IMR-90 (cell line): ENCODE results near the gene RBMS2. TPM values are rescaled to one million over a fixed set of nuclear protein-coding genes. Genes with fewer than 3 reads are reported as not detected.

Source experiments
- ATAC-seq: fragments of 200-7000 bp; cut with Tn5 transposase; 2 replicates; pipeline ENCODE4 v1.9.1; 2020; ENCODE audit warnings: low read depth, mild to moderate bottlenecking, moderate library complexity
- BruUV-seq: library from RNA; stranded (reverse); fragments of 400-500 nt; replicated peaks from 2 replicates; lab custom pipeline; 2021; lab: Mats Ljungman, UMichigan
- CTCF ChIA-PET: fragments of 300-600 bp; formaldehyde crosslinking; extraction: SDS; loops from one replicate; lab custom pipeline; 2021; ENCODE audit warnings: antibody characterized with exemption; lab: Yijun Ruan, JAX
- POLR2A ChIA-PET: fragments of 300-600 bp; sonication (Branson Sonifier 250); formaldehyde crosslinking; loops from one replicate; lab custom pipeline; 2022; ENCODE audit warnings: antibody characterized with exemption; ENCODE audit not compliant: unreplicated experiment; lab: Charles Lee
- DNase-seq: peaks from one replicate; pipeline ENCODE4 v3.0.0; 2013
- H2AFZ ChIP-seq: replicated peaks from 2 replicates; pipeline ENCODE3; 2013; ENCODE audit warnings: low read length, mild to moderate bottlenecking; ENCODE audit not compliant: poor library complexity
- H2AK5ac ChIP-seq: 2 replicates; pipeline ENCODE4 v1.6.1; 2013; ENCODE audit warnings: low read depth, low read length, inconsistent platforms
- H2AK9ac ChIP-seq: replicated peaks from 2 replicates; pipeline ENCODE3; 2013; ENCODE audit warnings: mild to moderate bottlenecking, low read depth, low read length, moderate library complexity; ENCODE audit not compliant: poor library complexity
- H2BK120ac ChIP-seq: 2 replicates; pipeline ENCODE4 v1.6.1; 2013; ENCODE audit warnings: low read depth, low read length, inconsistent platforms
- H2BK15ac ChIP-seq: 3 replicates; pipeline ENCODE4 v1.6.1; 2013; ENCODE audit warnings: low read depth, low read length, inconsistent platforms
- H2BK20ac ChIP-seq: 2 replicates; pipeline ENCODE4 v1.6.1; 2013; ENCODE audit warnings: low read depth, mild to moderate bottlenecking, inconsistent platforms, low read length, moderate library complexity
- H2BK5ac ChIP-seq: 2 replicates; pipeline ENCODE4 v1.6.1; 2013; ENCODE audit warnings: mild to moderate bottlenecking, low read depth, low read length, inconsistent platforms; ENCODE audit not compliant: poor library complexity, severe bottlenecking
- H3K14ac ChIP-seq: replicated peaks from 2 replicates; pipeline ENCODE4 v1.6.1; 2013; ENCODE audit warnings: low read depth, low read length, inconsistent platforms
- H3K18ac ChIP-seq: 2 replicates; pipeline ENCODE4 v1.6.1; 2013; ENCODE audit warnings: low read depth, low read length, control low read depth
- H3K23ac ChIP-seq: 2 replicates; pipeline ENCODE4 v1.6.1; 2013; ENCODE audit warnings: low read depth, low read length, inconsistent platforms
- H3K27ac ChIP-seq: 2 replicates; pipeline ENCODE4 v1.5.1; 2013; ENCODE audit warnings: mild to moderate bottlenecking, control low read depth, low read length; ENCODE audit not compliant: insufficient read depth
- H3K27me3 ChIP-seq: 2 replicates; pipeline ENCODE4 v1.6.1; 2013; ENCODE audit warnings: low read length; ENCODE audit not compliant: control insufficient read depth, insufficient read depth
- H3K36me3 ChIP-seq: 2 replicates; pipeline ENCODE4 v1.6.1; 2013; ENCODE audit warnings: low read length, mixed read lengths; ENCODE audit not compliant: control insufficient read depth, insufficient read depth
- H3K4ac ChIP-seq: 2 replicates; pipeline ENCODE4 v1.6.1; 2013; ENCODE audit warnings: low read depth, low read length, inconsistent platforms
- H3K4me1 ChIP-seq: 2 replicates; pipeline ENCODE4 v1.6.1; 2013; ENCODE audit warnings: low read length, mixed read lengths; ENCODE audit not compliant: control insufficient read depth, insufficient read depth
- H3K4me2 ChIP-seq: 2 replicates; pipeline ENCODE4 v1.6.1; 2013; ENCODE audit warnings: low read depth, mild to moderate bottlenecking, control low read depth, low read length, moderate library complexity
- H3K4me3 ChIP-seq: 2 replicates; pipeline ENCODE4 v1.5.1; 2013; ENCODE audit warnings: low read depth, mild to moderate bottlenecking, control low read depth, low read length, moderate library complexity; ENCODE audit not compliant: insufficient read depth
- H3K56ac ChIP-seq: 2 replicates; pipeline ENCODE4 v1.6.1; 2013; ENCODE audit warnings: low read length, inconsistent platforms; ENCODE audit not compliant: insufficient read depth; ENCODE audit errors: extremely low read depth
- H3K79me1 ChIP-seq, 2 experiments: 2 replicates each; pipeline ENCODE4 v1.6.1; 2013; ENCODE audit warnings: low read length in 2 of 2, inconsistent platforms in 1 of 2, low read depth in 1 of 2
- H3K9ac ChIP-seq: 2 replicates; pipeline ENCODE4 v1.6.1; 2013; ENCODE audit warnings: low read depth, low read length, control low read depth
- H3K9me1 ChIP-seq: 2 replicates; pipeline ENCODE4 v1.6.1; 2013; ENCODE audit warnings: low read length, inconsistent platforms; ENCODE audit not compliant: insufficient read depth
- H3K9me3 ChIP-seq: 2 replicates; pipeline ENCODE4 v1.6.1; 2013; ENCODE audit warnings: low read length; ENCODE audit not compliant: control insufficient read depth, insufficient read depth
- H4K20me1 ChIP-seq: 2 replicates; pipeline ENCODE4 v1.6.1; 2013; ENCODE audit warnings: low read length, inconsistent platforms; ENCODE audit not compliant: insufficient read depth
- H4K5ac ChIP-seq: 2 replicates; pipeline ENCODE4 v1.6.1; 2013; ENCODE audit warnings: mild to moderate bottlenecking, low read depth, low read length, control low read depth
- H4K8ac ChIP-seq, 2 experiments: 2 replicates each; pipeline ENCODE4 v1.6.1; 2013; ENCODE audit warnings: low read depth in 2 of 2, low read length in 2 of 2, control low read depth in 1 of 2, inconsistent platforms in 1 of 2
- H4K91ac ChIP-seq: 2 replicates; pipeline ENCODE4 v1.6.1; 2013; ENCODE audit warnings: low read depth, low read length, inconsistent platforms; ENCODE audit not compliant: insufficient read depth
- CHD1 ChIP-seq: IDR thresholded peaks from 2 replicates; pipeline ENCODE4 v1.6.1; 2012; ENCODE audit warnings: low read depth, low read length, improper control_type of control experiment
- MAFK ChIP-seq: IDR thresholded peaks from 2 replicates; pipeline ENCODE4 v1.6.1; 2012; ENCODE audit warnings: low read depth, low read length, improper control_type of control experiment
- MAZ ChIP-seq: IDR thresholded peaks from 2 replicates; pipeline ENCODE4 v1.6.1; 2012; ENCODE audit warnings: low read depth, mild to moderate bottlenecking, low read length, improper control_type of control experiment, moderate library complexity, borderline replicate concordance
- NFE2L2 ChIP-seq: fragments of 150-350 bp; IDR thresholded peaks from 2 replicates; pipeline ENCODE4 v1.6.1; 2016; ENCODE audit warnings: low read depth, mild to moderate bottlenecking, low read length
- POLR2A ChIP-seq: IDR thresholded peaks from 2 replicates; pipeline ENCODE4 v1.6.1; 2012; ENCODE audit warnings: mild to moderate bottlenecking, low read depth, low read length
- RAD21 ChIP-seq: IDR thresholded peaks from 2 replicates; pipeline ENCODE4 v1.6.1; 2012; ENCODE audit warnings: low read length, improper control_type of control experiment
- SMC3 ChIP-seq: fragments of 150-350 bp; IDR thresholded peaks from 2 replicates; pipeline ENCODE4 v1.6.1; 2016; ENCODE audit warnings: low read depth, mild to moderate bottlenecking, antibody characterized with exemption, low read length, moderate library complexity
- WGBS, 2 experiments: methylation state at CpG; one replicate each; pipeline versions ENCODE4 v1.1.5 to v1.1.7; 2013; ENCODE audit warnings: missing lambda C conversion rate in 2 of 2; ENCODE audit not compliant: insufficient read length in 1 of 2; ENCODE audit errors: extremely low coverage in 2 of 2; 5-methylcytosine and 5-hydroxymethylcytosine counted together
- dilution Hi-C: fragments of 300-500 bp; cut with HindIII; formaldehyde crosslinking; loops from one replicate; pipeline ENCODE4 v1.14.3; 2018; ENCODE audit warnings: low sequenced_read_pairs; ENCODE audit not compliant: unreplicated experiment
- in situ Hi-C: fragments of 300-500 bp; cut with MboI; formaldehyde crosslinking; loops from 3 replicates; pipeline ENCODE4 v1.14.3; 2019; ENCODE audit warnings: low sequenced_read_pairs, inconsistent platforms, mixed read lengths
- intact Hi-C: fragments of 100-400 bp; cut with micrococcal nuclease; formaldehyde crosslinking; loops from 2 replicates; pipeline ENCODE4 v1.10.0; 2022
- polyA plus RNA-seq, 3 experiments: library from polyadenylated mRNA; depleted of rRNA; stranded (reverse); fragments of >200 nt; gene quantifications; 2 replicates each; pipeline ENCODE4 v1.2.3, GENCODE V29; 2012; ENCODE audit warnings: low replicate concordance in 1 of 3
- total RNA-seq: library from RNA; depleted of rRNA; stranded (reverse); fragments of >200 nt; gene quantifications from 2 replicates; pipeline ENCODE4 v1.2.3, GENCODE V29; 2012
- TF ChIP-seq, protein P1 (sequence below): fragments of 150-350 bp; IDR thresholded peaks from 2 replicates; pipeline ENCODE4 v1.6.1; 2016; ENCODE audit warnings: low read depth, mild to moderate bottlenecking, low read length, moderate library complexity, borderline replicate concordance
- TF ChIP-seq, protein P2 (sequence below): fragments of 150-350 bp; IDR thresholded peaks from 2 replicates; pipeline ENCODE4 v1.6.1; 2017; ENCODE audit warnings: mild to moderate bottlenecking, antibody characterized with exemption, low read length, low read depth

The RBMS2 gene
- total and polyA plus RNA-seq, 2 of the 4 experiments (the other 2 are of a cell fraction) = 38.0 to 43.6 TPM

DNA sequence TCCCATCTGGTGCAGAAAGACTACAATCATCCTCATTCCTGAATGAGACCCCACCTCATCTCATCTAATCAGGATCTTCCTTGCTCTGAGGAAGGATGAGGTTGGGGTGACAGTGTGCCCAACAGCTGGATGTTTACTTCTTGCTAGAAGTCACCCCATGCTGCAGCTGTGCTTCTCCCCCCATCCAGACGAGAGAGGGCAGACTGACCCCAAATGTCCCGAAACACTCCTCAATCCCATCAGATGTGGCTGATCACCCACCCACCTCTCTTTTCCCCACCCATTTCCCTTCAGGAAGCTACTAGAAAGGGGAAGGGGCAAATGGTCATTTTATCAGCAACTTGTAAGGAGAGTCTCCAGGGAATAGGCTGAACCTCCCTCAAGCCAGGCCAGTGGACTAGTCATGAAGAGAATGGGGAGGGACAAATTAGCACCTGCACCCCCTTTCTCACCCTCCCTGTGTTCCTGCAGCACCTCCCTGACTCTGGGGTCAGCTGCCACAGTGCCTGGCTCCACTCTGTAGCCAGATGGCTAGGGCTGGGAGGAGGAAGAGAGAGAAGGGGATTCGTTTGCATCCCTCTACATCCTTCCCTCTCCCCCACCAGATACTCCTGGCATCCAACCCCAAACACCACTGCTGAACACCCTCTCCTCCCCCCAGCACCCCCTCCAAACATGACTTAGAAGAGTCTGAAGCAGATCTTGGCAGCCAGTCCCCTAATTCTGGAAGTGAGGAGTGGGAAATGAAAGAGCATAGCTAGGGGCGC, 111.3 kb downstream of the RBMS2 start:
- H3K9me1 ChIP-seq = peaks cover 19% of the 10 kb centered on the region
- H3K9ac ChIP-seq = peak overlapping the region; percentile 14
- TF ChIP-seq, protein P1, sequence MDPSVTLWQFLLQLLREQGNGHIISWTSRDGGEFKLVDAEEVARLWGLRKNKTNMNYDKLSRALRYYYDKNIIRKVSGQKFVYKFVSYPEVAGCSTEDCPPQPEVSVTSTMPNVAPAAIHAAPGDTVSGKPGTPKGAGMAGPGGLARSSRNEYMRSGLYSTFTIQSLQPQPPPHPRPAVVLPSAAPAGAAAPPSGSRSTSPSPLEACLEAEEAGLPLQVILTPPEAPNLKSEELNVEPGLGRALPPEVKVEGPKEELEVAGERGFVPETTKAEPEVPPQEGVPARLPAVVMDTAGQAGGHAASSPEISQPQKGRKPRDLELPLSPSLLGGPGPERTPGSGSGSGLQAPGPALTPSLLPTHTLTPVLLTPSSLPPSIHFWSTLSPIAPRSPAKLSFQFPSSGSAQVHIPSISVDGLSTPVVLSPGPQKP = no peak
- TF ChIP-seq MAZ (no peak), SMC3 (no peak), NFE2L2 (no peak), RAD21 (no peak), CHD1 (no peak), MAFK (no peak), POLR2A (no peak)
- TF ChIP-seq, protein P2, sequence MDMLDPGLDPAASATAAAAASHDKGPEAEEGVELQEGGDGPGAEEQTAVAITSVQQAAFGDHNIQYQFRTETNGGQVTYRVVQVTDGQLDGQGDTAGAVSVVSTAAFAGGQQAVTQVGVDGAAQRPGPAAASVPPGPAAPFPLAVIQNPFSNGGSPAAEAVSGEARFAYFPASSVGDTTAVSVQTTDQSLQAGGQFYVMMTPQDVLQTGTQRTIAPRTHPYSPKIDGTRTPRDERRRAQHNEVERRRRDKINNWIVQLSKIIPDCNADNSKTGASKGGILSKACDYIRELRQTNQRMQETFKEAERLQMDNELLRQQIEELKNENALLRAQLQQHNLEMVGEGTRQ = no peak
- H3K27ac ChIP-seq = no peak overlapping the region
- H2BK20ac ChIP-seq = no peak overlapping the region
- H2AK9ac ChIP-seq = no peak overlapping the region
- H4K5ac ChIP-seq = no peak overlapping the region
- peak overlapping the region; percentile 67; the same call in 1 of the 2 replicates for H2AK5ac ChIP-seq
- 0 out of 4 replicates have a peak overlapping the region, but pooled peaks of 1 of the 2 experiments have one; percentile 19 for H4K8ac ChIP-seq
- H3K4me2 ChIP-seq = peak overlapping the region; percentile 58
- H4K20me1 ChIP-seq = peaks cover 60% of the 10 kb centered on the region
- dilution Hi-C loops (no loop called here), intact Hi-C loops (no loop called here), in situ Hi-C loops (loop anchor here (10.0 kb wide), 1 partner anchor 372 kb away; the partner anchor contains the start of gene ZBTB39)
- H3K9me3 ChIP-seq = no peaks in the 10 kb centered on the region
- no peaks in the 10 kb centered on the region for H3K27me3 ChIP-seq
- H3K14ac ChIP-seq = 0 out of 2 replicates have a peak overlapping the region, but pooled peaks have one; percentile 21
- DNase-seq (no peak), ATAC-seq (no peak)
- no peak overlapping the region for H4K91ac ChIP-seq
- ChIA-PET POLR2A (no interaction called here), CTCF (no interaction called here)
- no peak overlapping the region for H2BK15ac ChIP-seq
- H3K23ac ChIP-seq = peak overlapping the region; percentile 41
- no peak overlapping the region for H2BK120ac ChIP-seq
- BruUV-seq = no TSS peak
- H3K4me1 ChIP-seq = peaks cover 14% of the 10 kb centered on the region
- H3K56ac ChIP-seq = no peak overlapping the region
- WGBS, 2 experiments = no CpG with 5 or more reads among the region's 4 CpGs
- peaks cover 16 to 69% of the 10 kb centered on the region in 2 experiments; a peak in 3 of 4 replicates for H3K79me1 ChIP-seq
- peaks cover 3% of the 10 kb centered on the region for H3K36me3 ChIP-seq
- no peak overlapping the region for H3K18ac ChIP-seq
- H3K4ac ChIP-seq = peak overlapping the region; percentile 15; the same call in 1 of the 2 replicates
- no peak overlapping the region for H3K4me3 ChIP-seq
- no peak overlapping the region for H2BK5ac ChIP-seq
- H2AFZ ChIP-seq = no peak overlapping the region
